ENCODE results near the gene ANAPC2.

The ANAPC2 gene

DNA sequence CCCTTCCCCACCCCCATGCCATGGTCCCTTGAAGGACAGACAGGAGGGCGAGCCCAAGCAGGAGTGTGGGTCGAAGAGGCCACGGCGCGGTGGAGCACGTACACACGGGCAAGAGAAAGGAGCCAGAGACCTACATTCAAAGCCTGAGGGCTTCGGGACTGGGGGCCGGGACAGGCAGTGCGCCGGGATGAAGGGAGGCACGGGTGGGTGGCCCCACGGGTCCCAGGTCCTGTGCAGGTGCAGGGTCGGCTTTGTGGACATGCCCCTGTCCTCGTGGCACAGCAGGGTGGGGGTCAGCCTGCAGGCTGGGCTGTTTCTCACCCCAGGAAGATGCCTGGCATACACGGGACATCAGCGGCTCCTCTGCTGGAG is 28.3 kb downstream of the ANAPC2 start:
- no peak for DNase-seq

DNA sequence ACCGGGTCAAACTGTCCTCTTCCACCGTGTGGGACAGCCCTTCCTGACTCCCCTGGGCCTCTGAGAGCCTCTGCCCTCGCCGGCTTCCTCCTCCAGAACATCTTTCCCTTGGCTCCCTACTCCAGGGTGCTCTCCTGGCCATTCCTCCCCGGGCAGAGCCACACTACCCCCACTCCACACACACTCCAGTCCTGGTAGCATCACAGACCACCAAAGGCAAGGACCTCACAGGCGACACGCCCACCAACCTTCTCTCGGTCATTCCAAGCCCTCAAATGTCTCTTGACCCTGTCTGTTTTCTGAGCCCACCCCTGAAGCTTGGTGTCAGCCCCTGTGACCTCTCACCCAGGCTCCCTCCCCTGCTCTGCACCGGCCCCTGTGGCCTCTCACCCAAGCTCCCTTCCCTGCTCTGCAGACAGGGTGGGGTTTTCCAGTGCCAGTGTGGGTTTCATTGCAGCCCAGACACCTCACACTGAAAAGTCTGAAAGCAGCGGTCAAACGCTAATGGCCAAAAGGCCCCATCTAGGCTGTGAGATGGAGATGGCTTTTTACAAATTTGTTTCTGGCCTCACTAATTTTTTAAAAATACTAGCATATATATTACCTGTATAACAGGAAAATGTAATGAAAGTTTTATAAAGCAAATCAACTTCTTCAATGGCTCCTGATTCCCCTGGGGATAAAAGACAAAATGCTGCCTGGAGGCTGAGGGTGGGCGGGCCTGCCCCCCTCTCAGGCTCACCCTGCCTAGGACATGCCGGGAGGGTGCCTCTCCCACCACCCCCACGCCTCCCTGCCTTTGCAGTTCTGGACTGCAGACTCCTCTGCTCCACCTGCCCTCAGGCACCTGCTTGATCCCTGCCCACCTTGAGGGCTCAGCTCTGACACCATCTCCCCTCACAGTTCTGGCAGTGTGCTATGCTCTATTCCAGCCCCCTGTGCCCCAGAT is 29.0 kb downstream of the ANAPC2 start:
- DNase-seq = no peak

DNA sequence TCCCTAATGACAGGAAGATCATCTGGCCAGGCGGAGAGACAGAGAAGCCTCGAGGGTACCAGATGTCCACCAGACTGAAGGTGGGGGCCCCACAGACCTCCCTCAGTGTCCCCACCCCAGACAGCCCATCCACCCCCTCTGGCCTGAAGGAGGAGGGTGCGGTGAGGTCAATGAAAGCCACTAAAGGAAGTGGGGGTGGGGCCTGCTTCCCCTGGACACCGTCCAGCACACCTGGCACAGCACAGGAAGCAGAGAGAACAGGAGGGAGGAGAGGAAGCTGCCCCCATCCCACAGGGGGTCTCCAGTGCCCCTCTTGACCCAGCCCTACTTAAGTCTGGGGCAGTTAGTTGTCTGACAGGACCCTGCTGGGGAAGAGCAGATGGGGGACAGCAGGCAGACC is 29.7 kb downstream of the ANAPC2 start:
- no peak for DNase-seq

DNA sequence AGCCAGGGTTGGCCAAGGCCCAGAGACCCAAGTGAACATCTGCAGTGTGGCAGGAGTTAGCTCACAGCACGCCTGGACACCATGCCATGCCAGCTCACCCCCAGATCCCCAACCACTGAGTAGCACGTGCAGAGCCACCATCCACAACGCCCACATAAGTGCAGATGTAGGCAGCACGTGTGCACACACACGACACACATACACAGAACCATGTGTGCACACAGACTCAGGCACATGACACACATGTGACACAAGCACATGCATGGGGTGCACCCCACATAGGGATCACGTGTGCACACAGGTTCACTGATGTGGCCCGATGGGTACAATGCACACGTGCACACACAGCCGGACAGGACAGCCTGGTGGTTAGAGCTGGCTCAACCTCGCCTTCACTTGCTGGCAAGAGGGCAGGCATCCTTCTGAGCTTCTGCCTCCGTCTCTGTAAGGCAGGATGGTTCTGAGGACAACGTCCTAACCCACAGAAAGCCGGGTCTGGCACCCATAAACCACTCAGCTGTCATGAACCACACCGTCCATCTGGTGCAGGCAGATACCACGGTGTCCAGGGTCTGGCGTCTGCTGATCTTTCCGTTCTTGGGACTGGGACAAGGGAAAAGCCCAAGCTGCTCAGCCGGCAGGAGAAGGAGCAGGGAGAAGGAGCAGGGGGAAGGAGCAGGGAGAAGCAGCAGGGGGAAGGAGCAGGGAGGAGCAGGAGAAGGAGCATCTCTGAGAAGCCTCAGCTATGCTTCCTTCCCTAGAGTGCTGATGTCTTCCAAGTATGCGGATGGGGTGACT is 30.5 kb downstream of the ANAPC2 start:
- DNase-seq = no peak

DNA sequence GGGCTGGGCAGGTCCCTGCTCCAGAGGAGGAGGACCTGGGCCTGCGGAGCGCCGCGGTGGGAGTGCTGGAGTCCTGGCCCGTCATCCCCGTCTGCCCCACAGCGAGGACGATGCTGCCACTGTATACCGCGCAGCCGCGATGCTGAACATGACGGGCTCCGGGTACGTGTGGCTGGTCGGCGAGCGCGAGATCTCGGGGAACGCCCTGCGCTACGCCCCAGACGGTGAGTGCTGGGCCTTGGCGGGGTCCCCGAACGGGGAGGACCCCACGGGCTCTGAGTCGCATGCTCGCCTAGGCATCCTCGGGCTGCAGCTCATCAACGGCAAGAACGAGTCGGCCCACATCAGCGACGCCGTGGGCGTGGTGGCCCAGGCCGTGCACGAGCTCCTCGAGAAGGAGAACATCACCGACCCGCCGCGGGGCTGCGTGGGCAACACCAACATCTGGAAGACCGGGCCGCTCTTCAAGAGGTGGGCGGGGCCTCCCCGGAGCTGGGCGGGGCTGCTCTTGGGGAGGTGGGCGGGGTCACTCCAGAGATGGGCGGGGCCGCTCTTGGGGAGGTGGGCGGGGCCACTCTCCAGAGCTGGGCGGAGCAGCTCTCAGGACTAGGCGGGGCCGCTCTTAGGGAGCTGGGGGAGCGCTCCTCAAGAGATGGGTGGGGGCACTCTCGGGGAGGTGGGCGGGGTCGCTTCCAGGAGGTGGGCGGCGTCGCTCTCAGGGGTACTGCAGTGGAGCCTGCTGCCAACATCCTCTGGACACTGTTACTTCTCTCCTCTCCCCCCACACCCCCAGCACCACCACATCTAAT is 31.6 kb downstream of the ANAPC2 start:
- peak; percentile 66 for DNase-seq

DNA sequence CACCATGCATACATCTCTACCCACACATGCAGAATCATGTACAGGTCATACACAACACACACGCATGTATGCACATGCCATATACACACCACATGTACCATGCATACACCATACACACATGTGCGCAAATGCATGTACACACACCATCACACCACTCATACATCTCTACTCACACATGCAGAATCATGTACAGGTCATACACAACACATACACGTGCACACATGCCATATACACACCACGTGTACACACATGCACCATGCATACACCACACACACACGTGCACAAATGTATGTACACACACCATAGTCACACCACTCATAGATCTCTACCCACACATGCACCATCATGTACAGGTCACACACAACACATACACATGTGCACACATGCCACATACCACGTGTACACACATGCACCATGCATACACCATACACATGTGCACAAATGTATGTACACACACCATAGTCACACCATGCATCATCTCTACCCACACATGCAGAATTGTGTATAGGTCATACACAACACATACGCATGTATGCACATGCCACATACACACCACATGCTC is 35.4 kb downstream of the ANAPC2 start:
- no peak for DNase-seq

DNA sequence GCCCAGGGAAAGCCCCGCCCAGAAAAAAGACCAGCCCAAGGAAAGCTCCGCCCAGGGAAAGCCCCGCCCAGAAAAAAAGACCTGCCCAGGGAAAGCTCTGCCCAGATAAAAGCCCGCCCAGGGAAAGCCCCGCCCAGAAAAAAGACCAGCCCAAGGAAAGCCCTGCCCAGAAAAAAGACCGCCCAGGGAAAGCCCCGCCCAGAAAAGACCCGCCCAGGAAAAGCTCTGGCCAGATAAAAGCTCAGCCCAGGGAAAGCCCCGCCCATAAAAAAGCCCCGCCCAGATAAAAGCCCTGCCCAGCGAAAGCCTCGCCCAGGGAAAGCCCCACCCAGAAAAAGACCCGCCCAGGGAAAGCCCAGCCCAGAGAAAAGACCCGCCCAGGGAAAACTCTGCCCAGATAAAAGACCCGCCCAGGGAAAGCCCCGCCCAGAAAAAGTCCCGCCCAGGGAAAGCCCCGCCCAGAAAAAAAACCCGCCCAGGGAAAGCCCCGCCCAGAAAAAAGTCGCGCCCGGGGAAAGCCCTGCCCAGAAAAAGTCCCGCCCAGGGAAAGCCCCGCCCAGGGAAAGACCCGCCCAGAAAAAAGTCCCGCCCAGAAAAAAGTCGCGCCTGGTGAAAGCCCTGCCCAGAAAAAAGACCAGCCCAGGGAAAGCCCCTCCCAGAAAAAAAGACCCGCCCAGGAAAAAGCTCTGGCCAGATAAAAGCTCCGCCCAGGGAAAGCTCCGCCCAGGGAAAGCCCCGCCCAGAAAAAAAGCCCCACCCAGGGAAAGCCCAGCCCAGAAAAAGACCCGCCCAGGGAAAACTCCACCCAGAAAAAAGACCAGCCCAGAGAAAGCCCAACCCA is 37.5 kb downstream of the ANAPC2 start:
- DNase-seq = no peak

DNA sequence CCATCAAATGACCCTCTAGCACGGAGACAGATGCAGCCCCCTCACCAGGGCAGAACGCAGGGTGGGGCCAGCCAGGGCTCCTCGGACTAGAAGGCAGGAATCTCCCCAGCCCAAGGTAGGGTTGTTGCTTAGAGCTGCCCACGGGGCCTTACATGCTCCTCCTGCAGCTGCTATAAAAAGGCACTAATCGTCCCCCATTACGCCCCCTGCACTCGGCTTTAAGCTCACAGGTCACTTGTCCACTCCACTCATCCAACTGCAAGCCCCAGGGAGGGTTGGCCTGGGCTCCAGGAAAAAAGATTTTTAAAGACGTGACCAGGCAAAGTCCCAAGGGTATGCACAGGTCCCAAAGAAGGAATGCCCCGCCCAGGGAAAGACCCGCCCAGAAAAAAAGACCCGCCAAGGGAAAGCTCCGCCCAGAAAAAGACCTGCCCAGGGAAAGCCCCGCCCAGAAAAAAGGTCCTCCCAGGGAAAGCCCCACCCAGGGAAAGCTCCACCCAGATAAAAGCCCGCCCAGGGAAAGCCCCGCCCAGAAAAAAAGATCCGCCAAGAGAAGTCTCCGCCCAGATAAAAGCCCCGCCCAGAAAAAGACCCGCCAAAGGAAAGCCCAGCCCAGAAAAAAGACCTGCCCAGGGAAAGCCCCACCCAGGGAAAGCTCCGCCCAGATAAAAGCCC is 38.3 kb downstream of the ANAPC2 start:
- DNase-seq = no peak

DNA sequence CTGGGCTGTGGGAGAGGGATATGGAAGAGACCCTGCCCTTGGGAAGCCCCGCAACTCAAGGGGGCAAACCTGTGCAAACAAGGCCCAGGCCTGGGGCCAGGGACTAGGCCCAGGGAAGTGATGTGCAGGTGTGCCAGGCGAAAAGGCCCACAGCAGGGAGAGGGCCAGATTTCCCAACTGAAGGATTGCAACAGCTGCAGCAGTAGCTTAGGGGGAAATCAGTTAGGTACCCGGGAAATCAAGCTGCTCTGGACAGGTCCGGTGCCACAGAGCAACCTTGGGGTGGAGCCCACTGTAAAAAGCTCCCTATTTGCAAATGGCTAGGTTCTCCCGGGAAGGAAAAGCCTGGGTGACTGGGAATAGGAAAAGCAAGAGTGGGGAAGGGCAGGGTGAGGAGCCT is 39.0 kb downstream of the ANAPC2 start:
- no peak for DNase-seq

DNA sequence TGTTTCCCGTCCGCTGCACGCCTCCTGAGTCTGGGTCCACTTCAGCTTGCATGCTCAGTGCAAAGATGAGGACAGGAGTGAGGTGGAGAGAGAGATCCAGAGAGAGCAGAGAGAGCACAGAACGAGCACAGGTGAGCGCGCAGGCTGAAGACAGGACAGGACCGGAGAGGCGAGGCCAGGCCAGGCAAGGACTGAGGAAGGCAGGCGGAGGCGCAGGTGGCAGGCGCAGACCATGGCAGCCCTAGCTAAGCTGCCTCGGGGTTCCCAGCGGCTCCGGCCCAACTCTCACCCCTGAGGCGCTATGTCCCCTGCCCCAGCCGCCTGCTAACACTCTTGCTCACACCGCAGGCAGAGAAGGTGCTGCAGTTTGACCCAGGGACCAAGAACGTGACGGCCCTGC is 39.7 kb downstream of the ANAPC2 start:
- DNase-seq = no peak

DNA sequence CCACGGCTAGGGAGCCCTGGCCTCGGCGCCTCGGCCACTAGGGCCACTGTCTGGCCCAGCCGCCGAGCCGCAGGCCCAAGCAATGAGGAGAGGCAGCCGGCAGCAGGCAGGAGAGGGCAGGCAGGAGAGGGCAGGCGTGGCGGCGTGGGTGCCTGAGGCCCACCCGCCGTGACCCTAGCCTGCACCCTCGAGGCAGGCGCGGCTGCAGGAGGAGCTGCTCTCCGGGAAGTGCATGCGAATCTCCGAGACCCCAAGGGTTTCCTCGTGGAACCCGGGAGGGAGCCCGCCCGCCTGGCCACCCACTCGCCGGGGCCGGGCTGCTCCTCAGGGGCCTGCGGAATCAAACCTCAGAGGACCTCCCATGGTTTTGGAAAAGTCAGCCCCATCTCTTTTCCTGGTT is 40.1 kb downstream of the ANAPC2 start:
- no peak for DNase-seq

DNA sequence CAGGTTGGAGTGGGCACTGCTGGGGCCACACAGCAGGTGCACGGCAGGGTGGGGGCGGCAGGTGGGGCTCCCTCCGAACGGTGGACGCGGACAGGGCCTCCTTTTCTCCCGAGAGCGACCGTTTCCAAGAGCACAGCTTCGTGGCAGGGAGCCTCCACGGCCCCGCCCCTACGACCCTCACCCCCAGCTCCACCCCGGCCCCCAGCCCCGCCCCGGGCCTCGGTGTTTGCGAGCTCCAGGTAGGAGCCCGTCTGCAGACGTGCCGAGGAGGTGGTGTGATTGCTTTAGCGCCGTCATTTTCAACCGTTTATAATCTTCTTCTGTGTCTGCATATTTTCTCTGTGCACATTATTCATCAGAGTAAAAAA is 40.6 kb downstream of the ANAPC2 start:
- DNase-seq = no peak

DNA sequence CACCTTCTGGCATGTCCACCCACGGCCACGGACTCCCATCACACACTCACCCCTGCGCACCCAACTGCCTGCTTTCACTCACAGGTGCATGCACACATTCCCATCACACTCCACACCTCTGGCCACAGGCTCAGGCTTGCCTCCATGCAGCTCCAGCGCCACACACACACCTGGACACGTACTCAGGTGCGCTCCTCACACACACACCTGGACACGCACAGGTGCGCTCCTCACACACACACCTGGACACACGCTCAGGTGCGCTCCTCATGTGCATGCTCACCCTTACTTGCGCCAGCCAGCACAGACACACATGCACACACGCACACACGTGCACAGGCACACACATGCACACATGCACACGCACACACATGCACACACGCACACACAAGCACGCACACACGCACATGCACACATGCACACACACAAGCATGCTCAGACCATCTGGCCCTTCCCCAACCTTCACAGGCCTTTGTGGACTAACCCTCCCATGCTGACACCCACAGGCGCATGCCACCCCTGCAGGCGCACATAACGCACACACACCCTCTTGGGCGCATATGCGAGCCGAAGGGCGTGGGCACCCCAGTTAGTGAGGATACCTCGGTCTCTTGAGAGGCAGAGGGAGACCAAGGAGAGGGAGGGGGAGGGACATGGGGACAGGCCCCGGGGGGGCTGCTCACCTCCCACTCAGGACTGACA is 41.1 kb downstream of the ANAPC2 start:
- no peak for DNase-seq

DNA sequence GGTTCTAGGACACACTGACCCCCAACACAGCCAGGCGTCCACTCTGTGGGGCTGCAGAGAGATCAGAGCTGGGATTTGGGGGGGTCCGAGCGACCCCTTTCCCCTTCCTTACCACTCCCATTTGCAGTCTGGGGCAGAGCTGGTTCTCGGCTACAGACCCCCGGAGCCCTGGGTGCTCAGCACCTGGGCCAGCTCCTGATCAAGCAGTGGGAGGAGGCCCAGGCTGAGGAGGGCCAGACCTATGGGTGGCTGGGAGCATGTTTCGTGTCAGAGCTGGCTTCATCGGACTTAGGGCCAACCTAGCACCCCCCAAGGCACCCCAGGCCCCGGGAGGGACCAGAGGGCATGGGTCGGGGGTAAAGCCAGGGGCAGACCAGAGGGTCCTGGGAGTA is 41.8 kb downstream of the ANAPC2 start:
- no peak for DNase-seq

DNA sequence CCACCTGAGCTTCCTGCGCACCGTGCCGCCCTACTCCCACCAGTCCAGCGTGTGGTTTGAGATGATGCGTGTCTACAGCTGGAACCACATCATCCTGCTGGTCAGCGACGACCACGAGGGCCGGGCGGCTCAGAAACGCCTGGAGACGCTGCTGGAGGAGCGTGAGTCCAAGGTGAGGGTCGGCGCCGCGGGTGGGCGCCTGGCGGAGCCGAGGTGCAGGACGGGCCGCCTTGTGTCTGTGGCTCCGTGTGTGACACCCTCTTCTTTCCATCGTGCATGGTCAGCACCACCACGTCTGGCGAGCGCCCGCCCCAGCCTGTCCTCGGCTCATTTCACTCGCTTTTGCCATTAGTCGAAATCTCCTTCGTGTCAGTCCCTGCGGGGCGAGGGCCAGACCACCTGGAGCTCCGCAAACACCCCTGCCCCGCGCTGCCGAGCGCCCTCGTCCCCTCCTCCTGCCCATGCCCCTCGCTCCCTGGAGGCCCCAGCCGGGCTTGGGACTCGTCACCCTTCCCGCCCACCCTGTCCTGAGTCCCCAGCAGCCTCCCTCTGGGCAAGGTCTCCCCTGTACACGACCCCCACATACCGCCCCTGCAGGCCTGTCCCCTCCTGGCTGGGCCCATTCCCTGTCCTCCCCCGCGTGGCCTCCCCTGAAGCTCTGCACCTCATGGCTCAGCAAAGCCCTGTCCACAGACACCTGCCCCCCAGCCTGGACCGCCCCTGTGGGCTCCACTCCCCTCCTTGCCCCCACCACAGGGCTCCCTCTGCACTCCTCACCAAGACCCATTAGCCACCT is 42.4 kb downstream of the ANAPC2 start:
- DNase-seq = no peak

DNA sequence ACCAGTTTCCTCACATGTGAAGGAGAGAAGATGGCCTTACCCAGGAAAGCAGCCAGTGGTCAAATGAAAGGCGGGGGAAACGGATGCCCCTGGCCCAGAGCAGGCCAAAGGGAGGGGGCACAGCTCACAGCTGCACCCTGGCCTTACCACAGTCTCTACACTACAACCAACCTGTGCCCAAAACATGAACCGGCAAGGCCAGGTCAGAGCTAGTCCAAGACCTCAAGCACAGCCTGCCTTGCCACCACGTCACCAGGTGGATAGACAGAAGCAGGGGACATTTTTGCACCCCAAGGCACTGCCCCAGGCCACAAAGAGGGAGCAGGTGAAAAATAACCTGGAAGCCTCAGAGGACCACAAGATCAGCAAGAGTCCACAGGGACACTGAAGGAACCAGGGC is 44.9 kb downstream of the ANAPC2 start:
- DNase-seq = no peak

DNA sequence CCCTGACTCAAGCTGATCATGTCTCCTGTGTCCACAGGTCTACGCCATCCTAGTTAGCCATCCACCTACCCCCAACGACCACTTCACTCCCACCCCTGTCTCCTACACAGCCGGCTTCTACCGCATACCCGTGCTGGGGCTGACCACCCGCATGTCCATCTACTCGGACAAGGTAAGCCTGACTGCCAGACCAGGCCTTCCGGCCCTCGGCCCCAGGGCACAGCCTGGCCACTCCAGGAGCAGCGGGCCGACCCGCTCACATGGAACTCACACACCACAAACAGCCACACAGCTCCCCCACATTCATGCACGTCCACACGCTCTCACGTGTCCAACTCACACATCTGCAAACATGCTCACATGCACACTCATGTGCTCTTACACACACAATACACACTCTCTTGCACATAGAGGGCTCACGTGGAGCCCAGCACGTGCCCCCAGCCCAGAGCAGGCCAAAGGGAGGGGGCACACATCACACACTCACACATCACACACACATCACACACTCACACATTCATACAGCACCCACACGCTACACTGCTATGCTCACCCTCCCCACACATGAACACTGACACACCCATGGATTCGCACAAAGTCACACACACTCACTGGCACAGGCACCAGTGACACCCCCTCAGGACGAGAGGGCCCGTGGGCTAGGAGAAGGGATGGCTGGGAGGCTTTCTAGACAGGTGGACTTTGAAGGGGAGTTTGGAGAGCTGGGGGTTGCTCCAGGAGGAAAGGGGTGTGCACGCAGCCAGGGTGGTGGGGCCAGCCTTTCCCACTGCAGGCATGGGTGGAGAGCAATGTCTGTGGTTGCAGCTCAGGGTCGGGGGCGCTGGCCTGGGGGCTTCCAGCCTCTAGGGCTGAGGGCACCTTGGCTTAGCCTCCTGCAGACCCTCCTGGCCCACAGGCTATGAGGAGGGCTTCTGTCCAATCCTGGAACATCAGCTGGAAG is 46.1 kb downstream of the ANAPC2 start:
- DNase-seq = no peak

DNA sequence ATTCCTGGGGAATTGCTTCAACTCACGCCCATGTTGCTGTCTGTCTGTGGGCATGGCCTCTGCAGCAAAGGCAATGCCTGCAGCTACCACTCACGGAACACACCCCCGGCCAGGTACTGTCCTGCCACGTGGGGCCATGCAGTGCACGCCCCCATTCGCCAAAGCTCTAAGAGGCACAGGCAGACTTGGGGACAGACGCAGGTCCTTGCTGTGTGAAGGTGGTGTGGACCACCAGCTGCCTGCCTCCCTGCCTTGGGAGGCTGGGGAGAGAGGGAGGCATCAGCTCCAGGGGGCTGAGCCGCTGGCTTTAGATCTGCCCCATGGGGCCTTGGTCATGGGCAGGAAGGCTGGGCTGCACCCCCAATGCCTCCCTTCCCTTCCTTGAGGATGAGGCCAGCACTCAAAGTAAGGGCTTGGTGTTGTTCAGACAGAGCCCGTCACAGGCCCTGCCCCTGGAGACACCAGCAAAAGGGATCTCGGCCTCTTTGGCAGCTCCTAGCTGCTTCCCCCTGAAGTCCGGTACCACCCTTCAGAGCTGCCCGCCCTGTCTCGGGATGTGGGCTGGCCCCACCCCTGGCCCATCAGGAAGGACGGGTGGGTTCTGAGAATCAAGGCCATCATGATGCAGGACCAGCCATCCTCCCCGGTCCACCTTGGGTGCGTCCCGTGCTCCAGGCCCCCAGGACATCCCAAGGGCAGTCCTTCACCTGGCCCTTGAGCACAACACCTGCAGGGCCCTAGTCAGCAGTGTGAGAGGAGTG is 47.1 kb downstream of the ANAPC2 start:
- no peak for DNase-seq
